ENCODE measurements around the gene NHLH1.
"Not testable (repeated sequence)": the region's sequence is repeated elsewhere in the genome, so short reads cannot be mapped to it uniquely, and the experiment has no call there.

The NHLH1 gene

GRCh38 chr1:160377585-160378206 is 10.8 kb downstream of the NHLH1 start:
- no peak for DNase-seq (ENCODE audit: low read depth in 4 of 4, low spot score in 1 of 4)

- not testable (repeated sequence) for DNase-seq (ENCODE audit: low read depth in 4 of 4, low spot score in 1 of 4)
Observed at GRCh38 chr1:160384812-160385211, 17.9 kb downstream of the NHLH1 start.

GRCh38 chr1:160388406-160388805 is 21.5 kb downstream of the NHLH1 start:
- DNase-seq (ENCODE audit: low read depth in 4 of 4, low spot score in 1 of 4): not testable (repeated sequence)

- DNase-seq (ENCODE audit: low read depth in 4 of 4, low spot score in 1 of 4): no peak
Observed at GRCh38 chr1:160394673-160395072, 27.8 kb downstream of the NHLH1 start.

- DNase-seq (ENCODE audit: low read depth in 4 of 4, low spot score in 1 of 4): no peak
Observed at GRCh38 chr1:160397651-160398050, 30.8 kb downstream of the NHLH1 start.

- no peak for DNase-seq (ENCODE audit: low read depth in 4 of 4, low spot score in 1 of 4)
Observed at GRCh38 chr1:160398823-160399222, 32.0 kb downstream of the NHLH1 start.

- no peak for DNase-seq (ENCODE audit: low read depth in 4 of 4, low spot score in 1 of 4)
Observed at GRCh38 chr1:160399544-160400222, 32.8 kb downstream of the NHLH1 start.

- DNase-seq (ENCODE audit: low read depth in 4 of 4, low spot score in 1 of 4): peak in 2 of 4 experiments; percentile 19 to 31
Observed at GRCh38 chr1:160400223-160400645, 33.4 kb downstream of the NHLH1 start, which contains the start of gene VANGL2. Gene VANGL2 (plus strand): TSS chr1:160400564. CDS start chr1:160415838, 15,274 bp downstream.

- DNase-seq (ENCODE audit: low read depth in 4 of 4, low spot score in 1 of 4): no peak
Observed at GRCh38 chr1:160400646-160401486, 34.0 kb downstream of the NHLH1 start.

GRCh38 chr1:160401487-160401805 is 34.6 kb downstream of the NHLH1 start:
- DNase-seq (ENCODE audit: low read depth in 4 of 4, low spot score in 1 of 4): no peak

GRCh38 chr1:160402001-160402795 is 35.3 kb downstream of the NHLH1 start:
- DNase-seq (ENCODE audit: low read depth in 4 of 4, low spot score in 1 of 4): no peak

- DNase-seq (ENCODE audit: low read depth in 4 of 4, low spot score in 1 of 4): no peak
Observed at GRCh38 chr1:160403244-160403643, 36.4 kb downstream of the NHLH1 start.

GRCh38 chr1:160404094-160404493 is 37.2 kb downstream of the NHLH1 start:
- no peak for DNase-seq (ENCODE audit: low read depth in 4 of 4, low spot score in 1 of 4)

- DNase-seq (ENCODE audit: low read depth in 4 of 4, low spot score in 1 of 4): no peak
Observed at GRCh38 chr1:160405331-160405877, 38.5 kb downstream of the NHLH1 start.

GRCh38 chr1:160406131-160406968 is 39.5 kb downstream of the NHLH1 start:
- no peak for DNase-seq (ENCODE audit: low read depth in 4 of 4, low spot score in 1 of 4)

GRCh38 chr1:160407839-160408801 is 41.2 kb downstream of the NHLH1 start:
- DNase-seq (ENCODE audit: low read depth in 4 of 4, low spot score in 1 of 4): no peak

- DNase-seq (ENCODE audit: low read depth in 4 of 4, low spot score in 1 of 4): no peak
Observed at GRCh38 chr1:160408864-160409263, 42.0 kb downstream of the NHLH1 start.

GRCh38 chr1:160409486-160409885 is 42.6 kb downstream of the NHLH1 start:
- DNase-seq (ENCODE audit: low read depth in 4 of 4, low spot score in 1 of 4): no peak

Data from stimulated activated CD4-positive, alpha-beta T cell treated with anti-CD3 and anti-CD28 coated beads, Interleukin-1b, Interleukin-23, amount 100 ng/mL, for 24 hours (primary cell).